PC-3 (cell line): ENCODE results near the gene ARL4D.

Source experiments
- CTCF ChIP-seq: fragments of 300-600 bp; sonication (generic); conservative IDR thresholded peaks from 2 replicates; pipeline ENCODE4 v1.5.1; 2017; ENCODE audit warnings: antibody characterized with exemption, low read depth, mild to moderate bottlenecking, low read length
- EZH2 ChIP-seq: fragments of 300-600 bp; sonication (generic); IDR thresholded peaks from one replicate; pipeline ENCODE4 v1.6.1; 2017; ENCODE audit warnings: antibody characterized with exemption, mild to moderate bottlenecking, low read length; ENCODE audit not compliant: unreplicated experiment
- EZH2phosphoT487 ChIP-seq: fragments of 300-600 bp; sonication (generic); IDR thresholded peaks from 2 replicates; pipeline ENCODE4 v1.6.1; 2018; ENCODE audit warnings: mild to moderate bottlenecking, antibody characterized with exemption, low read length, borderline replicate concordance

- TF ChIP-seq CTCF (no peak), EZH2phosphoT487 (no peak), EZH2 (no peak)
These were observed 17.2 kb upstream of the ARL4D start for GRCh38 chr17:43381621-43382020.
